A549 (cell line): ENCODE results near the gene ABCA1. TPM values are rescaled to one million over a fixed set of nuclear protein-coding genes. Genes with fewer than 3 reads are reported as not detected.

Experiments used
- ATAC-seq, 2 experiments: fragments of 200-7000 bp in 1 of 2; fragments of >200 bp in 1 of 2; cut with Nextera tagmentation in 1 of 2; cut with Tn5 transposase in 1 of 2; 3 replicates each; pipeline versions ENCODE4 v1.8.0 to v1.9.1; 2018 to 2020; ENCODE audit warnings: mild to moderate bottlenecking in 1 of 2, moderate library complexity in 1 of 2
- CTCF ChIA-PET: fragments of 300-600 bp; sonication (Branson Sonifier 250); formaldehyde crosslinking; extraction: SDS; loops from one replicate; lab custom pipeline; 2021; ENCODE audit warnings: antibody characterized with exemption, inconsistent platforms; lab: Yijun Ruan, JAX
- POLR2A ChIA-PET: fragments of 350-600 bp; formaldehyde crosslinking; extraction: SDS; loops from one replicate; lab custom pipeline; 2021; ENCODE audit warnings: antibody characterized with exemption, inconsistent platforms; lab: Yijun Ruan, JAX
- DNase-seq, 2 experiments: peaks; one replicate each; pipeline versions ENCODE4 v3.0.0 to v3.0.0-alpha.2; 2011 to 2016; ENCODE audit warnings: low read depth in 1 of 2, low spot score in 1 of 2
- FAIRE-seq: peaks from 2 replicates; lab custom pipeline; 2011; peaks lifted over from hg19 to GRCh38; lab: Jason Lieb, UNC
- H3K27ac ChIP-seq, 2 experiments: fragments of >200 bp; sonication (Bioruptor Twin); formaldehyde crosslinking; 3 replicates each; pipeline ENCODE4 v1.5.1; 2016 to 2017
- H3K4me1 ChIP-seq: fragments of >200 bp; sonication (Bioruptor Twin); formaldehyde crosslinking; 3 replicates; pipeline ENCODE4 v1.6.1; 2016
- H3K4me2 ChIP-seq: fragments of >200 bp; sonication (Bioruptor Twin); formaldehyde crosslinking; 3 replicates; pipeline ENCODE4 v1.6.1; 2016
- H3K4me3 ChIP-seq: fragments of >200 bp; sonication (Bioruptor Twin); formaldehyde crosslinking; 3 replicates; pipeline ENCODE4 v1.5.1; 2016
- H3K9me3 ChIP-seq: fragments of >200 bp; sonication (Bioruptor Twin); formaldehyde crosslinking; 3 replicates; pipeline ENCODE4 v1.6.1; 2016
- CBX8 ChIP-seq: fragments of 200-600 bp; sonication (generic); IDR thresholded peaks from 2 replicates; pipeline ENCODE4 v1.6.1; 2016
- CEBPB ChIP-seq, 2 experiments: fragments of >200 bp in 1 of 2; sonication (Bioruptor Twin) in 1 of 2; formaldehyde crosslinking in 1 of 2; IDR thresholded peaks; 2 replicates each; pipeline ENCODE4 v1.6.1; 2012 to 2016
- CHD4 ChIP-seq: fragments of 200-600 bp; sonication (generic); IDR thresholded peaks from 2 replicates; pipeline ENCODE4 v1.6.1; 2016; ENCODE audit warnings: antibody characterized with exemption, mild to moderate bottlenecking, borderline replicate concordance
- CTCF ChIP-seq: fragments of >200 bp; sonication (Bioruptor Twin); formaldehyde crosslinking; IDR thresholded peaks from 3 replicates; pipeline ENCODE4 v1.5.1; 2016
- E2F6 ChIP-seq: IDR thresholded peaks from 2 replicates; pipeline ENCODE4 v1.6.1; 2012; ENCODE audit warnings: low read depth, borderline replicate concordance
- FOSL2 ChIP-seq, 2 experiments: fragments of 450-650 bp in 1 of 2; fragments of >200 bp in 1 of 2; sonication (Bioruptor Twin) in 1 of 2; formaldehyde crosslinking; IDR thresholded peaks; 2 replicates each; pipeline versions ENCODE4 v1.5.0 to v1.6.1; 2016 to 2020; ENCODE audit warnings: mild to moderate bottlenecking in 1 of 2, moderate library complexity in 1 of 2
- GATA3 ChIP-seq: IDR thresholded peaks from 2 replicates; pipeline ENCODE4 v1.6.1; 2012; ENCODE audit warnings: borderline replicate concordance
- HDAC2 ChIP-seq: fragments of 200-600 bp; sonication (generic); IDR thresholded peaks from 2 replicates; pipeline ENCODE4 v1.6.1; 2016
- HEYL ChIP-seq: fragments of 250-450 bp; sonication (Bioruptor Pico); IDR thresholded peaks from 2 replicates; pipeline ENCODE4 v1.8.0; 2021; ENCODE audit warnings: mild to moderate bottlenecking, moderate library complexity
- HOXB13 ChIP-seq: fragments of 250-450 bp; sonication (Bioruptor Pico); IDR thresholded peaks from 2 replicates; pipeline ENCODE4 v1.5.0; 2020; ENCODE audit warnings: low read depth, mild to moderate bottlenecking, moderate library complexity
- HOXB5 ChIP-seq: fragments of 250-450 bp; sonication (Bioruptor Pico); IDR thresholded peaks from 2 replicates; pipeline ENCODE4 v1.5.0; 2020; ENCODE audit warnings: mild to moderate bottlenecking, moderate library complexity
- JUN ChIP-seq, 2 experiments: fragments of >200 bp; sonication (Bioruptor Twin); formaldehyde crosslinking; IDR thresholded peaks; 2 replicates in 1 of 2; 3 replicates in 1 of 2; pipeline ENCODE4 v1.6.1; 2016 to 2017
- JUNB ChIP-seq: fragments of >200 bp; sonication (Bioruptor Twin); formaldehyde crosslinking; IDR thresholded peaks from 2 replicates; pipeline ENCODE4 v1.6.1; 2016
- KDM1A ChIP-seq: fragments of 200-600 bp; sonication (generic); IDR thresholded peaks from 2 replicates; pipeline ENCODE4 v1.6.1; 2016; ENCODE audit warnings: low read depth, mild to moderate bottlenecking
- NPAS2 ChIP-seq: fragments of 250-450 bp; sonication (Bioruptor Pico); IDR thresholded peaks from 2 replicates; pipeline ENCODE4 v1.8.0; 2022; ENCODE audit warnings: mild to moderate bottlenecking, moderate library complexity, borderline replicate concordance
- PHF8 ChIP-seq: fragments of 200-600 bp; sonication (generic); IDR thresholded peaks from 2 replicates; pipeline ENCODE4 v1.6.1; 2016; ENCODE audit warnings: low read depth, mild to moderate bottlenecking, antibody characterized with exemption, moderate library complexity, borderline replicate concordance
- POLR2AphosphoS2 ChIP-seq: conservative IDR thresholded peaks from 2 replicates; pipeline ENCODE4 v1.6.1; 2012; ENCODE audit warnings: low read length, improper control_type of control experiment, inconsistent platforms
- RARB ChIP-seq: fragments of 250-450 bp; sonication (Bioruptor Pico); IDR thresholded peaks from 2 replicates; pipeline ENCODE4 v1.8.0; 2021; ENCODE audit warnings: mild to moderate bottlenecking, moderate library complexity
- RCOR1 ChIP-seq: fragments of 150-350 bp; IDR thresholded peaks from 2 replicates; pipeline ENCODE4 v1.6.1; 2014; ENCODE audit warnings: antibody characterized with exemption, low read length, low read depth
- SMC3 ChIP-seq: fragments of >200 bp; sonication (Bioruptor Twin); formaldehyde crosslinking; IDR thresholded peaks from 3 replicates; pipeline ENCODE4 v1.6.1; 2018; ENCODE audit warnings: inconsistent platforms
- SREBF2 ChIP-seq: fragments of 450-650 bp; IDR thresholded peaks from 2 replicates; pipeline ENCODE4 v1.6.1; 2014; ENCODE audit warnings: mild to moderate bottlenecking, moderate library complexity
- ZC3H11A ChIP-seq: fragments of 450-650 bp; IDR thresholded peaks from 2 replicates; pipeline ENCODE4 v1.6.1; 2014; ENCODE audit warnings: antibody characterized with exemption, mild to moderate bottlenecking
- WGBS: methylation state at CpG from one replicate; pipeline ENCODE4 v1.1.6; 2017; ENCODE audit errors: missing lambda C conversion rate; 5-methylcytosine and 5-hydroxymethylcytosine counted together
- polyA plus RNA-seq, 4 experiments: library from polyadenylated mRNA; depleted of rRNA in 3 of 4; stranded (reverse); fragments of >200 nt; fragmentation: RNase III in 1 of 4; extraction: RNeasy Plus Mini Kit Qiagen cat#74134 plus additional on column Dnase treatment in 1 of 4; gene quantifications; 2 replicates in 3 of 4; 3 replicates in 1 of 4; pipeline ENCODE4 v1.2.3, GENCODE V29; 2011 to 2017

The ABCA1 gene
- polyA plus RNA-seq, 2 of the 4 experiments (the other 2 are of a cell fraction) = 3.6 to 12.0 TPM

- ChIA-PET POLR2A (interaction anchor here (0.6 kb wide), 1 partner anchor 9 kb away, joined by 4 read pairs; no protein-coding TSS in a partner anchor), CTCF (no interaction called here)
- 91% methylated on average over 2 of the region's 2 CpGs for WGBS
- no peak for TF ChIP-seq CEBPB (IDR thresholded peaks at IDR 0.05)
- no peak for TF ChIP-seq HOXB13
- DNase-seq (no peak), ATAC-seq (no peak), FAIRE-seq (no peak)
- H3K4me3 ChIP-seq = no peak overlapping the region
- H3K9me3 ChIP-seq = no peaks in the 10 kb centered on the region
- no peak overlapping the region for H3K4me2 ChIP-seq
- H3K4me1 ChIP-seq = 0 out of 3 replicates have a peak, but pooled peaks cover under 1% of the 10 kb centered on the region
- no peak overlapping the region for H3K27ac ChIP-seq
These were observed 152.0 kb downstream of the ABCA1 start for GRCh38 chr9:104775976-104776375.

GRCh38 chr9:104775574-104775936, 152.4 kb downstream of the ABCA1 start:
- FAIRE-seq = no peak
- no peak for DNase-seq
- ATAC-seq = no peak
- no peaks in the 10 kb centered on the region for H3K4me1 ChIP-seq
- no peaks in the 10 kb centered on the region for H3K9me3 ChIP-seq
- no peak overlapping the region for H3K27ac ChIP-seq
- ChIA-PET POLR2A (interaction anchor here (0.6 kb wide), 1 partner anchor 9 kb away, joined by 4 read pairs; no protein-coding TSS in a partner anchor), CTCF (no interaction called here)
- TF ChIP-seq FOSL2 (IDR thresholded peaks at IDR 0.05) (no peak), FOSL2 (CRISPR knock-in tag; IDR thresholded peaks at IDR 0.05) (no peak), CTCF (no peak), ZC3H11A (no peak)
- no peak overlapping the region for H3K4me3 ChIP-seq
- H3K4me2 ChIP-seq = no peak overlapping the region

GRCh38 chr9:104774831-104775573, 153.0 kb downstream of the ABCA1 start:
- H3K4me2 ChIP-seq = no peak overlapping the region
- no peaks in the 10 kb centered on the region for H3K9me3 ChIP-seq
- no peak for ATAC-seq
- TF ChIP-seq FOSL2 (IDR thresholded peaks at IDR 0.05) (no peak), FOSL2 (CRISPR knock-in tag; IDR thresholded peaks at IDR 0.05) (no peak), RCOR1 (no peak), CTCF (no peak), JUNB (no peak), SMC3 (no peak), HDAC2 (no peak), RARB (CRISPR knock-in tag) (no peak), POLR2AphosphoS2 (no peak), HEYL (CRISPR knock-in tag) (no peak), GATA3 (no peak), JUN (IDR thresholded peaks at IDR 0.05) (no peak), ZC3H11A (no peak), NPAS2 (CRISPR knock-in tag) (no peak), PHF8 (no peak), KDM1A (no peak), HOXB5 (CRISPR knock-in tag) (no peak), CHD4 (no peak), SREBF2 (no peak), E2F6 (no peak), CBX8 (no peak)
- no peak overlapping the region for H3K27ac ChIP-seq
- CTCF ChIA-PET = interaction anchor here (1.2 kb wide), 1 partner anchor 17 kb away, joined by 3 read pairs; no protein-coding TSS in a partner anchor
- no peaks in the 10 kb centered on the region for H3K4me1 ChIP-seq
- POLR2A ChIA-PET = interaction anchor here (0.6 kb wide), 1 partner anchor 8 kb away, joined by 4 read pairs; no protein-coding TSS in a partner anchor
- FAIRE-seq = no peak
- no peak overlapping the region for H3K4me3 ChIP-seq
- DNase-seq = no peak
- WGBS = 90% methylated on average over 11 of the region's 11 CpGs
